HG02840 (cell line): ENCODE measurements around the gene NEDD4L.

Experiments
- ATAC-seq: cut with Tn5 transposase; IDR thresholded peaks from one replicate; pipeline ENCODE4 v1.9.1; 2021; ENCODE audit warnings: mild to moderate bottlenecking, moderate library complexity, moderate number of reproducible peaks; ENCODE audit not compliant: unreplicated experiment, low FRiP score

NEDD4L gene

DNA sequence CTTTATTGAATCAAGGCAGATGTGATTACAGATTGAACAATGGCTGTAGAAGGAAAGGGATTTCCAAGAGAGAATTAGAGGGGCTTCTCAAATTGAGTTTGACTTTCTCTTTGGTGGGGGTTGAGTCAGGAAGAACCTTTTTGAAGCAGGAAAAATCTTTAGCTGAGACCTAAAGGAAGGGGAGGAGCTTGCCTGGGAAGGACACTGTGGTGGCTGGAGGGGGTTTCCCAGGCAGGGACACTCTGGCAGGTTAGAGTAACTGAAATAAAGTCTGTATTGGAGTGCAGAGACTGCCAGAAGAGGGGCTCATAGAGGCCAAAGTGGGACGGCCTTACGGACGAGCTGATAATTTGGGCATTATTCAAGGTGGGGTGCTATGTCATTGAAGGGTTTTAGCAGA is 69.3 kb downstream of the NEDD4L start:
- ATAC-seq, result peak; percentile 57

DNA sequence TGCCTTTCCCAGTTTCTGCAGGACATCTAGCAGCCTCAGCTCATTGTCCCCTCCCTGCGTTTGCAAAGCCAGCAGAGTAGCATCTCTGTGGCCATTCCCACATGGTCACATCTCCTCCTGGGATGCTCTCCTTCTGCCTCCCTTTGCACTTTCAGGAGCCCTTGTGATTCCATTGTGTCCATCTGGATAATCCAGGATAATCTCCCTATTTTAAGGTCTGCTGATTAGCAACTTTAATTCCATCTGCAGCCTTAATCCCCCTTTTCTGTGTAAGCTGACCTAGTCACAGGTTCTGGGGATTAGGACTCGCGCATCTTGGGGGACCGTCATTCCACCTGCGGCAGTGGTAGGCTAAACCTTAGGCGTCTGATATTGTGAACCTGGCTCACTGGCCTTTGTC is 70.7 kb downstream of the NEDD4L start:
- no peak for ATAC-seq

DNA sequence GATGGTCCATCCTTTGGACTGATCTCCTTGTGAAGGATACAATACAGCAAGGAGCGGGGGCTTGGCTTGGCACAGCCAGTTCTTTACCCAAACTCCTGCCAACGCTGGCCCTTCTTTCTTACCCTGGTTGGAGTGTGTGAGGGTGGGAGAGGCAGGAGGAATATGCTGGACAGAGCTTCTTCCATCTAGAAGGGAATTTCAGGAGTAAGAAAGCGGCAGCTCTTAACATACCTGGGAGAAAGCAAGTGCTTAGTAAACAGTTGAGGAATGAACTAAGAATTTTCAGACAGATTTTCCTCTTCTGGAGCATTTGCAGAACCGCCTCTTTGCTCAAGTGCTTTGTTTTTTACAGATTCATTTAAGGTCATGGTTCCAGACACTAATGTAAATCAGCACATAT is 72.8 kb downstream of the NEDD4L start:
- ATAC-seq, result no peak

DNA sequence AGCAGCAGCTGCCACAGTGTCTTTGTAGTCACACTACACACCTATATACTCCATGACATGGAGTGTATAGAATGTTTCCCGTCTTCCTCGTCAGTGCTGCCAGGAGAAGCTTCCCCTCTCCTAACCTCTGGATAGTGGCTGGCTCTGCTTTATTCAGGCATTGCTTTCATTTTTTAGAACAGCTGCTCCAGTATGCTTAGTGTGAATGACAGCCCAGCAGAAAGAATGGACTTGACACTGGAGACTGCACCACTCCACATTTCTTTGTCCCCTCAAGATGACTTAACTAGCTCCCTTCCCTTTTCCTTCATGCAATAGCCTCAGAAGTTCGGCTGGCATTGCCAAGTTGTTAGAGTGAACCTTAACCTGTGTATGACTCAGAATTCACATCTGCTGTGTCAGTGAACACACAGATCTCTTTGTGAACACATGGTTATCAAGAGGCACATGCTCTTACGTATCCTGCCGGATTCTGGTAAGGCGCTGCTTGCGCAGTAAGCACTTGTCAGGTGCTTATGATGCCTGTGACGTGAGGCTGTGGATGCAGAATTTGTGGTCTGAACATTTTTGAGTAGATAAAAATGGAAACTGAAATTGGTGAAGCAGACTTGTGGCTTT is 73.9 kb downstream of the NEDD4L start:
- no peak for ATAC-seq

DNA sequence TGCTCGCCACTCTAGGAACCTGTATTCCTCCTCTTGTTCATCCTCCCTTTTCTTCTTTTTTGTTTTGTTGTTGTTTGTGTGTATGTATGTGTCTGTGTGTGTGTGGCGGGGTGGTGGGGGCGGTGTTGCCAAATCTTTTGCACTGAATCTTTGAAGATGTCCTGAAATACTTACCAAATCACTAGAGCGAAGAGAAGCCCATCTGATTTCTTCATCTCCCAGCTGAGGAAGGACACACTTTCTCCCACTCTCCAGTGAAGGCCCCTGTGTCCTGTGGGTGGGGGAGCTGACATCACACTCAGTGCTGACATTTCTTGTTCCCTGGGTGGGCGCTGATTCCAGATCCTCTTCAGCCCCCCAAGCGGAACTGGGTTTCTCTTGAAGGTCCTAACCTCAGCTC is 74.5 kb downstream of the NEDD4L start:
- no peak for ATAC-seq

DNA sequence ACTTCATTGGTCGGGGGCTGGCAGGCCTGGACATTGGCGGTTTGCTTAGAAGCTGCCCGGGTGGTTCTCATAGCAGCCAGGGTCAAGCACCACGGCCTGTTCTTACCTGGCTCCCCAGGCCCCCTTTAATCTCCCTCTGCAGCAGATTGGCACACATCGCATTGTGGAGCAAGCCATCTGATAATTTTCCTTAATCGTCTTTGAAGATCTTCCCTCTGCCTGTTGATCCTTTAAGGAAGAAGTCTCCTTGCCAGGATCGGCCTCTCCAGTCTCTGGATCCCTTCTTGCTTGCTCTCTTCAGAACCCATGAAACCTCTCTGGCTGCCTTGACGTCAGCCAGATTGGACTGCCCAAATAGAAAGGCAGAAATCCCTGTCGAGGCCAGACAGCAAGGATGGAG is 75.8 kb downstream of the NEDD4L start:
- ATAC-seq, result no peak

DNA sequence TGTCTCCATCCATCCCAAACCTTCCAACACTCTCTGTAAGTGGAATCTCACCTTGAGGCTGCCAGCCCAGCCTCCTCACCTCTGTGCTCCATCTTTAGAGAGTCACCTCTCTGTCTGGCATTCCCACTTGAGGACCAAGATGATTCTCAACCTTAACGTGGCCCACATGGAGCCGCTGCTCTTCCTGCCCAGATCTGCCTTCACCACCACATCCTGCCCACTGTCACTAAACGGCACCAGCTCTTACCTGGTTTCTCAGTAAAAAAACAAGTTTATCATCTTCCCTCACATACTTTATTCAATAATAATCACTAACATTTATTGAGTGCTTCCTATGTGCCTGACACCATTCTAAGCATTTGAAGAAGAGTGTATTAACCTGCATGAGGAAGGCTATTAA is 80.4 kb downstream of the NEDD4L start:
- no peak for ATAC-seq

DNA sequence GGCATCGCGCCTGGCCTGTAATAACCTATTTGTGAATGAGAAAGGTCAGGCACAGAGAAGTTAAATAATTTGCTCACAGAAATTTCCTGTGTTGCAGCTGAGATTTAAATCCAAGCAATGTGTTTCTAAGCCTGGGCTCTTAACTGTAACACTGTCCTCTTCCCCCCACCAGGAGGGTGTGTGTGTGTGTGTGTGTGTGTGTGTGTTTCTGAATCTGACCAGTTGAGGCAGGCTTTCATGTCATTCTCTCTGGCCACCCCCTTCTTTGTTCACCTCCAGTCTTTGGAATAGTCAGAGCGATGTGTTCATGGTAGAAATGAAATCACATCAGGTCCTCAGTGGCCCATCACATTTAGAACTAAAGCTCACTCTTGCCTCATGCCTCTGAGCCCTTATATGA is 81.2 kb downstream of the NEDD4L start:
- no peak for ATAC-seq

DNA sequence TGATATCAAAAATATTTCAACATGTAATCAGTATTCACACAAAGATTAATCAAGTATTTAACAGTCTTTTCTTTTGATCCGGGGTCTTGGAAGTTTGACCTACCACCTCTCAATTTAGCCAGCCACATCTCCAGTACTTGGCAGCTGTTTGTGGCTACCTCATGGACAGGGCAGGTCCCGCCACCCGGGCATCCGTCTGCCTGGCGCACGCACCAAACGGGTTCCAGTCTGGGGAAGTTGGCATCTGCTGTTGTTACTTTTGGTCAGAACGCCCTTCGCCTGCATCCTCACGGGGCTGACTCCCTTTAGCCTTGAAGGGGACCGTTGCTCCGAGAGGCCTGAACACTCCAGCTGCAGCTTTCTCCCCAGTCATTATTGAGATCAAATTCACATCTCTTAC is 81.7 kb downstream of the NEDD4L start:
- ATAC-seq, result no peak

DNA sequence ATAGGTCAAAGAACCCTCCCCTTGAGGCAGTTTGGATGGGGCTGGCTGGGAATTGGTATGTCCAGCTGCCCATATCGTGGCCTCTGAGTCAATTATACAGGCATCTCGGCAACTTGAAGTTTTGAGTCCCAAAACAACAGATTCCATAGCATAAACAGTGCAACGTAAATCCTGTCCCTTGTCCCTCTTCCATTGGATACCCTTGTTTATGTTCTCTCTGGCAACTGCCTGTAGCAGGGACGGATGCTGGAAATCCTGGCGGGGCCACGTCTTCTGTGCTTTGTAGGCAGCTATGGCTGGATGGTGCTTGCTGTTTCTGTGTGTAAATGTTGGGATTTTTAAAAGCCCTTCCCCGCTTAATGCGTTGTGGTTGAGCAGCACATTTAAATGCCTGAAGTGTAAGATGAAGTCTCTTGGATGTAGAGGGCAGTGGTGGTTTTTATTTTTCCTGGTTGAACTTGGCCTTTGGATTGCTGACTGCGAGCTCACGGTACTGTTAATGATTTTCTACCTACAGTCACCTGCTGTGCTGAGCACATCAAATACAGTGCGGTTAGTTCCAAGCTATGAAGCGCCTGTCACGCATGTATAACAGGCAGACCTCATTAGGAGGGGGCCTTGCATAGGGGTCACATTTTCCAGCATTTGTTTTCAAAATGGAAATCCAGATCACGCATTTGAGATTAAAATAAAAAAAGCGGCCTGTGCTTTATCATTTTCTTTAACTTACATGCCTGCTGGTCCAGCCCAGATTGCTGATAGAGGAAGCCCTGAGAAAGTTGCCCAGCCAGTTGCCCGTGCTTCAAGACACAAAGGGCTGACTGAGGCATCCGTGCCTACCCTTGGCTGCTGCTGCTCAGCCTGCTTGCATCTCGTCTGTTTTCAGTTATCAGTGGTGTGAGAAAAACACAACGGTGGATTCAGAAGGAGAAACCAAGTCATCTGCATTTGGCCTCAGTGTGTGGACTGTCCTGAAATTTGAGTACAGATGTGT is 84.7 kb downstream of the NEDD4L start:
- ATAC-seq, result no peak

DNA sequence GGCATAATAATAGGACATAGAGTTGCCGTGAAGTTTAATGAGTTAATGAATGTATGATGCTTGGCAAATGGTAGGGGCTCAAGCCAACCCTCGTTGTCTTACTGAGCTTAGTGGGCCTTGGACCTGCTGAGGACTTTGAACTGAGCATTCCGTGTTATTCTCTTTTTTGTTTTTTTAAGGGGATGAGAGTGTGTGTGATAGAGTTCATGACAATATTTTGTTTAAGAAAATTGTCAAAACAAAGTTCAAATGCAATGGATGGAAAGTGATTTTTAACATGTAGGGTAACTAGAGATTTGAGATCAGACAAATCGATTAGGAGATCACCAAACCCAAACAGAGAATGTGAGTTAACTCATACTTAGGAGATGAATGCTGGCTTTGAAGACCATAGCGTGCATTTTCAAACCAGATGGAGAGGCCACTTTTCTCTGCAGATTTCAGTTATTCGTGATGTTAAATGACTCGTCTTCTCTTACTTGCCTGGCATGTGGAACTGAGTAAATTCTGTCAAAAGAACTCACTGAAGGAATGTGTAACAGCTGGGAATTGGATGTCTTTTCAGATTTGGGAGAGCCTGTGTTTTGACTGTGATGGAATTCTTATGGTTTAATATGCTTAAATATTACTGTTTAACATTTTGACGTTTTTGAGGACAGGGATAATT is 88.7 kb downstream of the NEDD4L start:
- no peak for ATAC-seq

DNA sequence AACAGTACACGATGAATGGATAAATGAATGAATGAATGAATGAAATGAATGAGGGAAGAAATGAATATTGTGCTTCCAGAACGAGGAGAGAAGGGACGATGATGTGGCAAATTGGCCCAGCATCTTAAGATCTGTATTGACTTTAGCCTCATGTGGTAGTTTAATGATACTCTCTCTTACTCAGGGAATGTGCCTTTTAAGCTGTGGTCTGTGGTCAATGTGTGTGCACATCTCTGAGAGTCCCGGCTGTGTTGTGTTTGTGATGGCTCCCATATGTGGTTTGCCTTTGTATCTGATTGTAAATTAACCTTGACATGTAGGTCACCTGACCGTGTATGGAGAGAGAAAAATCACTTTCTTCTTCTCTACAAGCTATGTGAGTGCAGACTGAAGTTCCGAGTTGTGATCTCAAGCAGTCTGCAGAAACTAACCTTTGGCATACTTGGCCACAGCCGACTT is 91.2 kb downstream of the NEDD4L start:
- ATAC-seq, result no peak

DNA sequence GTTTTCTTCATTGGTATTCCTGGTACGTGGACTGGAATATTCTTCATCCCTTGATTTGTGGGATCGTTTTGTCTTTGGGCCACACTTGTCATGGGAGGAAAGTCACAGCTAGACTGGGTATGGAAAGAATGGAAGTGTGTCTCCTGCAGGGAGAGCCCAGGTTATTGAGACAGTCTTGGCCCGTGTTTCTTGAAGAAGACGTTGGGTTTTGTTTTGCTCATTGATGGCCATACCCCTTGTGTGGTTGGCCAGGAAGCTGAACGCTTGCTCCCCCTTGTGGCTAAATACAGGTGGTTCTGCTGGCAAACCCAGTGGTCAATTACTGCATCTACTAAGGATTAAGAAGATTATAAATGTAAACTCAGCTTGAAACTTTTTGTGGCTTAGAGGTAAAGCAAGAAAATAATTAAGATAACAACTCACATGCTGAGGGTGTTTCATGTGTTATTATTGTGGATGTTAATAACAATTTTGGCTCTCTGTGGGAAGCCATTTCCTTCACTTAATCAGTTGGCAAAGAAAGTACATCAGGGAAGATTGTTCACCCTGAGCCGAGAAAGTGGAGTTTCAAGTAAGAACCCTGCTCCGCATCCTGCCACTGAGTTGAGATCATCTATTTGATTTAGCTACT is 91.8 kb downstream of the NEDD4L start:
- no peak for ATAC-seq

DNA sequence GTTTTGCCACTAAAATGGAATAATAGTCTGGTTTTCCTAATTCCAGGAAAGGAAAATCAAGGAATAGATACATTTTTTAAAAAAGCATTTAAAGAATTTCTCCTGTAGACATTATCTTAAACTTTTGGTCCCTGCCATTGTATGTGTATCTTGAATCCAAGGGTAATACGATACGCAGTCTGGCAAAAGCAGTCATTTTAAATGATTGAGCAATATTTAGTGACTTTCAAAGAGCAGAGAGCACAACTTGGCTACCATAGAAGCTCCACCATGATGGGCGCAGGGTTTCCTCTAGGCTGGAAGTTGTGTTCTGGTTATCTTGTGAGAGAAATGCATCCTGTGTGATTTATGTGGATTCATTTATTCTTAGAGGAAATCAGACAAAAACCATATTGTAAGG is 92.9 kb downstream of the NEDD4L start:
- no peak for ATAC-seq

DNA sequence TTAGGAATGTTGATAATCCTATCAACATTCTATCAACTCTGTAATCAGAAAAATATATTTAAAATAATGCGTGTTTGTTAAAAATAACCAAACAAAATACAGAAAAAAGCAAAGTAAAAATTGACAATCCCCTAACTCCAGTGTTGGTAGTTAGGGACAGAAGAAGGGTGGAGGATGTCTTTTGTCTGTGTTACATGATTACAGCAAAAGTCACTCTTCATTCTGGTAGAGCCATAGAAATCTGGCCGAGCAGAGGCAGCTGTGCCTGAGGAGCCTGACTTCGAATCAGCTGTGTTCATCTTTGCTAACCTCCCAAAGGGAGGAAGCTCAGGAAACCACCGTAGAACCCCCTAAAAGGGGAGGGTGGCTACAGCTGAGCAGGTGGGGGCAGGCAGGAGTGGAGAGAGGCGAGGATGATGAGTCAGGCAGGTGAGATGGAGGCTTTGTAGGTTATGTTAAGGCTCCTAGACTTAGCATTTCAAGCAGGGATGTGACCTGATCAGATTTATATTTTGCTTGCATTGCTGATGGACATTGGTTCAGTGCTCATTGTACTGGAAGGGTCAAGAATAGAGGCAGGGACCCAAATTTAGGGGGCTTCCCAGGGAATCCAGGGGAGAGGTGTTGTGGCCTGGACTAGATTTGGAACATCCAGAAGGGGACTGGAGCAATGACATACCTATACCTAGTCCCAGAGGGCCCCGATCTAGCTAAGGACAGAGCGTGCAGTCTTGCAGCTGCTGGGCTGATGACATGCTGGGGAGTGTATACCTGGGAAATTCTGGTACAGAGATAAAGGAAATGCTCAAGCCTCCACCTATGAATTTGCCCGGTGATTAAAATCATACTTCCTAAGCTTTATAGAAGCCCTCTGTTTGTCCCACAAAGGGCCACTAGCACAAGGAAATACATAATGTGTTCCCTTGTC is 95.7 kb downstream of the NEDD4L start:
- no peak for ATAC-seq

DNA sequence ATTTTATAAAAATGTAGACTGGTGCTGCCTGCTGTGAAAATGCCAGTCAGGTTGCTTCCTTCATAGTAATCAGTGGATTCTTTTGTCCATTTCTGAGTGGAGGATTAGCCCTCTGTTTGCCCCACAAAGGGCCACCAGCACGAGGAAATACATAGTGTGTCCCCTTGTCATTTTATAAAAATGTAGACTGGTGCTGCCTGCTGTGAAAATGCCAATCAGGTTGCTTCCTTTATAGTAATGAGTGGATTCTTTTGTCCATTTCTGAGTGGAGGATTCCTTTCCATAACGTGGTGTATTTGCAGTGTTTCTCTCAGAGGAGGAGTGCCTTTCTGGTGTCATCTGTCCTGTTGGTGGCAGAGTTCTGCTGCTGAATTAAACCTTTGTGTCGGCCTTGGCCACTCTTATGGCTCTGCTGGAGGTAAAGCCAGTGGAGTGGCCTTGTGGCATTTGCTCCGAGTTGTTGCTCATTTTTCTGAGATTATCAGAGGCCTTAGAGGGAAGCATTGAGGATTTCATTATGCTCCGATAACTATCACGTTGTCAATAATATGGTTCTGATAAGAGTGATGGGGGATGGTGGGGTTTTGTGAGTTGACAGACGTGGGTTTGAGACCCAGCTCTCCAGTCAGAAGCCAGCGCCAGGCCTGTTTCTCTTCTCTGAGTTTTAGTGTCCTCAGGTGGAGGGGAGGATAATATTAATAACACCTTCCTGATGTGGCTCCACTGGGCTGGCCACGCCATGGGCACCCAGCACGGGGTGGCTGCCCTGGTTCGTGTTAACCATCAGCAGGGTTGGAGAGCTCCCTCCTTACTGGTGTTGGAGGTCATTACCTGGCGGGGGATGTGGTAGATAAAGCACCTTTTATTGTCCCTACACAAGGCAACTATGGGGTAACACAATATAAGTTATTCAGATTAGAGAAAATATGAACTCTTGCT is 96.6 kb downstream of the NEDD4L start:
- ATAC-seq, result no peak

DNA sequence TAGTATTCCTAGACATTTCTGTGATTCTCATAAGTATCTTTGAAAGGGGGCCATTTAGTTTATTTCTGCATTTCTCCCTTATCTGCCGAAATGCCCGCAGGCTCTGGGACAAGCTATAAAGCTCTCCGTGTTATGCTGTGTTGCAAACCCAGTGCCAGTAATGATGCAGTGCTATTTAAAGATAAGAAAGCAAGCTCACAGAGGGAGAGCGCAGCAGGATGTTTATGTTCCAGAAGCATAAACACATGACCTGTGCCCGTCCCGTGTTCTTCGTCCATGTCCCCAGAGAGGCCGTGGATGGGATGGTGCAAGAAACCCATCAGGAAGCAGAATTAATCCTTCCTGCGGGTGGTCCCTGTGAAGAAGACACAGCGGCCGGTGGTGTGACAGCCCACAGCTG is 99.4 kb downstream of the NEDD4L start:
- no peak for ATAC-seq

DNA sequence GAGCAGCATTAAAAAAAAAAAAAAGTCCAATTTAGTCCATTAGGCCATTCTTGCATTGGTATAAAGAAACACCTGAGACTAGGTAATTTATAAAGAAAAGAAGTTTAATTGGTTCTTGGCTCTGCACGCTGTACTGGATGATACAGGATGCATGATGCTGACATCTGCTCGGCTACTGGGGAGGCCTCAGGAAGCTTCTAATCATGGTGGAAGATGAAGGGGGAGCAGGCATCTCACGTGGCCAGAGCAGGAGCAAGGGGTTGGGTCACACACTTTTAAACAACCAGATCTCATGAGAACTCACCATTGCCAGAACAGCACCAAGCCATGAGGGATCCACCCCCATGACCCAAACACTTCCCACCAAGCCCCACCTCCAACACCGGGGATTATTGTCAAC is 100.1 kb downstream of the NEDD4L start:
- ATAC-seq, result no peak
